ENCODE measurements around the gene KLHL26. TPM values are rescaled to one million over a fixed set of nuclear protein-coding genes. Genes with fewer than 3 reads are reported as not detected.

Gene KLHL26
- total and polyA plus RNA-seq, 2 of the 13 experiments (the other 11 are each of a cell fraction or from before 2014, with no cell fraction given), result 1.5 to 1.7 TPM

DNA sequence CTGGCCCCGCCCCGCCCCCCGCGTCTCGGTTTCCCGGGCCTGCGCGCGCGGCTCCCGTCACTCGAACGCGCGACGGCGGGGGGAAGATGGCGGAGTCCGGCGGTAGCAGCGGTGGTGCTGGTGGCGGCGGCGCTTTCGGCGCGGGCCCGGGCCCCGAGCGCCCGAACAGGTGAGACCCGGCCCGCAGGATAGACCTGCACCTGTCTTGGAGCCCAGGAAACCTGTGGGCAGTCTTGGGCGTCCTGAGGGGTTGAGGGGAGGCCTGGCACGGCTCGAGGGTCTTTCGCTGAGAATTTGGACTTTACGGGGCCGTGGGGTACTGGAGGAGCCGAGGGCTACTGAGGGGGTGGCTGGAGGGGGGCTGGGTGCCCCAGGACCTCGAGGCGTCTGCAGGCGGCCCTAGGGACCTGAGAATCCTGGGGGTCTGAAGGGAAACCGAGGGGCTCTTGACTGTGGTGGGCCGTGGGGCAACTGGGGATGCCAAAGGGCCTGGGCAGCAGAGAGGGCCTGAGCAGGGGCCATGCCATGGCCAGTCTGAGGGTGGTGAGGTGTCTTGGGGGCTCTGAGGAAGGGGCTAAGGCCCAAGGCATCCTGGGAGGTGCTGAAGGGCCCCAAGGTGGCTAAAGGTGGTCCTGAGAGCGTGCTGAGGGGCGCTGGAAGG is at the start of gene KLHL26 (continued):
- TF ChIP-seq, protein P1, sequence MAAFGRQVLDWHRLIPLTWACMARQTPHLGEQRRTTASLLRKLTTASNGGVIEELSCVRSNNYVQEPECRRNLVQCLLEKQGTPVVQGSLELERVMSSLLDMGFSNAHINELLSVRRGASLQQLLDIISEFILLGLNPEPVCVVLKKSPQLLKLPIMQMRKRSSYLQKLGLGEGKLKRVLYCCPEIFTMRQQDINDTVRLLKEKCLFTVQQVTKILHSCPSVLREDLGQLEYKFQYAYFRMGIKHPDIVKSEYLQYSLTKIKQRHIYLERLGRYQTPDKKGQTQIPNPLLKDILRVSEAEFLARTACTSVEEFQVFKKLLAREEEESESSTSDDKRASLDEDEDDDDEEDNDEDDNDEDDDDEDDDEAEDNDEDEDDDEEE (CRISPR knock-in tag; IDR thresholded peaks at IDR 0.05), result no peak
- TF ChIP-seq, protein P2, sequence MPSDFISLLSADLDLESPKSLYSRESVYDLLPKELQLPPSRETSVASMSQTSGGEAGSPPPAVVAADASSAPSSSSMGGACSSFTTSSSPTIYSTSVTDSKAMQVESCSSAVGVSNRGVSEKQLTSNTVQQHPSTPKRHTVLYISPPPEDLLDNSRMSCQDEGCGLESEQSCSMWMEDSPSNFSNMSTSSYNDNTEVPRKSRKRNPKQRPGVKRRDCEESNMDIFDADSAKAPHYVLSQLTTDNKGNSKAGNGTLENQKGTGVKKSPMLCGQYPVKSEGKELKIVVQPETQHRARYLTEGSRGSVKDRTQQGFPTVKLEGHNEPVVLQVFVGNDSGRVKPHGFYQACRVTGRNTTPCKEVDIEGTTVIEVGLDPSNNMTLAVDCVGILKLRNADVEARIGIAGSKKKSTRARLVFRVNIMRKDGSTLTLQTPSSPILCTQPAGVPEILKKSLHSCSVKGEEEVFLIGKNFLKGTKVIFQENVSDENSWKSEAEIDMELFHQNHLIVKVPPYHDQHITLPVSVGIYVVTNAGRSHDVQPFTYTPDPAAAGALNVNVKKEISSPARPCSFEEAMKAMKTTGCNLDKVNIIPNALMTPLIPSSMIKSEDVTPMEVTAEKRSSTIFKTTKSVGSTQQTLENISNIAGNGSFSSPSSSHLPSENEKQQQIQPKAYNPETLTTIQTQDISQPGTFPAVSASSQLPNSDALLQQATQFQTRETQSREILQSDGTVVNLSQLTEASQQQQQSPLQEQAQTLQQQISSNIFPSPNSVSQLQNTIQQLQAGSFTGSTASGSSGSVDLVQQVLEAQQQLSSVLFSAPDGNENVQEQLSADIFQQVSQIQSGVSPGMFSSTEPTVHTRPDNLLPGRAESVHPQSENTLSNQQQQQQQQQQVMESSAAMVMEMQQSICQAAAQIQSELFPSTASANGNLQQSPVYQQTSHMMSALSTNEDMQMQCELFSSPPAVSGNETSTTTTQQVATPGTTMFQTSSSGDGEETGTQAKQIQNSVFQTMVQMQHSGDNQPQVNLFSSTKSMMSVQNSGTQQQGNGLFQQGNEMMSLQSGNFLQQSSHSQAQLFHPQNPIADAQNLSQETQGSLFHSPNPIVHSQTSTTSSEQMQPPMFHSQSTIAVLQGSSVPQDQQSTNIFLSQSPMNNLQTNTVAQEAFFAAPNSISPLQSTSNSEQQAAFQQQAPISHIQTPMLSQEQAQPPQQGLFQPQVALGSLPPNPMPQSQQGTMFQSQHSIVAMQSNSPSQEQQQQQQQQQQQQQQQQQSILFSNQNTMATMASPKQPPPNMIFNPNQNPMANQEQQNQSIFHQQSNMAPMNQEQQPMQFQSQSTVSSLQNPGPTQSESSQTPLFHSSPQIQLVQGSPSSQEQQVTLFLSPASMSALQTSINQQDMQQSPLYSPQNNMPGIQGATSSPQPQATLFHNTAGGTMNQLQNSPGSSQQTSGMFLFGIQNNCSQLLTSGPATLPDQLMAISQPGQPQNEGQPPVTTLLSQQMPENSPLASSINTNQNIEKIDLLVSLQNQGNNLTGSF (CRISPR knock-in tag; IDR thresholded peaks at IDR 0.05), result no peak
- TF ChIP-seq ELF1 (CRISPR knock-in tag; IDR thresholded peaks at IDR 0.05), result no peak
- no peak for TF ChIP-seq ATF7-NPFF (CRISPR knock-in tag; IDR thresholded peaks at IDR 0.05; ENCODE audit: low read depth)
- no peak for TF ChIP-seq ZNF724P (CRISPR knock-in tag; IDR thresholded peaks at IDR 0.05; ENCODE audit: borderline replicate concordance)
- TF ChIP-seq ZSCAN12 (CRISPR knock-in tag; IDR thresholded peaks at IDR 0.05), result no peak
- TF ChIP-seq ZNF619 (CRISPR knock-in tag; IDR thresholded peaks at IDR 0.05), result no peak
- no peak; the same call in 1 of the 2 replicates for TF ChIP-seq ZIK1 (CRISPR knock-in tag; IDR thresholded peaks at IDR 0.05; ENCODE audit: borderline replicate concordance, low read depth)
- TF ChIP-seq, protein P3, sequence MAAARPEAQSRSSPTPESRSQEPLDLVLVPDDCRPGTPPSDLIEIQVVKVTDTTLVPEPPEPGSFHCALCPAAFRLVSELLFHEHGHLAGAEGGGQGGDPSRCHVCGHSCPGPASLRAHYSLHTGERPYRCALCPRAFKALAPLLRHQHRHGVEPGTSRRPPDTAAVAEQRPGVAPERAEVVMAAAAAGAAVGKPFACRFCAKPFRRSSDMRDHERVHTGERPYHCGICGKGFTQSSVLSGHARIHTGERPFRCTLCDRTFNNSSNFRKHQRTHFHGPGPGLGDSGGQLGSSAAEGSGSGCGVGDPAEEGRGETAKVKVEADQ (CRISPR knock-in tag; IDR thresholded peaks at IDR 0.05; ENCODE audit: borderline replicate concordance), result no peak; the same call in 1 of the 2 replicates
- TF ChIP-seq PTBP1 (IDR thresholded peaks at IDR 0.05; ENCODE audit: low read depth, low read length, poor library complexity, severe bottlenecking), result no peak
- 0 out of 2 replicates have a peak, but pooled peaks have one; percentile 38 for TF ChIP-seq ZC3H13 (CRISPR knock-in tag; IDR thresholded peaks at IDR 0.05)
- TF ChIP-seq, protein P4, sequence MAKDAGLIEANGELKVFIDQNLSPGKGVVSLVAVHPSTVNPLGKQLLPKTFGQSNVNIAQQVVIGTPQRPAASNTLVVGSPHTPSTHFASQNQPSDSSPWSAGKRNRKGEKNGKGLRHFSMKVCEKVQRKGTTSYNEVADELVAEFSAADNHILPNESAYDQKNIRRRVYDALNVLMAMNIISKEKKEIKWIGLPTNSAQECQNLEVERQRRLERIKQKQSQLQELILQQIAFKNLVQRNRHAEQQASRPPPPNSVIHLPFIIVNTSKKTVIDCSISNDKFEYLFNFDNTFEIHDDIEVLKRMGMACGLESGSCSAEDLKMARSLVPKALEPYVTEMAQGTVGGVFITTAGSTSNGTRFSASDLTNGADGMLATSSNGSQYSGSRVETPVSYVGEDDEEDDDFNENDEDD (CRISPR knock-in tag; IDR thresholded peaks at IDR 0.05; ENCODE audit: borderline replicate concordance), result peak; percentile 49; the same call in 1 of the 2 replicates
- no peak for TF ChIP-seq HOXD1 (CRISPR knock-in tag; IDR thresholded peaks at IDR 0.05)
- TF ChIP-seq PHB2 (IDR thresholded peaks at IDR 0.05; ENCODE audit: partially characterized antibody), result no peak
- no peak for TF ChIP-seq ZNF891 (CRISPR knock-in tag; IDR thresholded peaks at IDR 0.05)
- no peak for TF ChIP-seq NR3C1 (CRISPR knock-in tag; IDR thresholded peaks at IDR 0.05)
- TF ChIP-seq, protein P5, sequence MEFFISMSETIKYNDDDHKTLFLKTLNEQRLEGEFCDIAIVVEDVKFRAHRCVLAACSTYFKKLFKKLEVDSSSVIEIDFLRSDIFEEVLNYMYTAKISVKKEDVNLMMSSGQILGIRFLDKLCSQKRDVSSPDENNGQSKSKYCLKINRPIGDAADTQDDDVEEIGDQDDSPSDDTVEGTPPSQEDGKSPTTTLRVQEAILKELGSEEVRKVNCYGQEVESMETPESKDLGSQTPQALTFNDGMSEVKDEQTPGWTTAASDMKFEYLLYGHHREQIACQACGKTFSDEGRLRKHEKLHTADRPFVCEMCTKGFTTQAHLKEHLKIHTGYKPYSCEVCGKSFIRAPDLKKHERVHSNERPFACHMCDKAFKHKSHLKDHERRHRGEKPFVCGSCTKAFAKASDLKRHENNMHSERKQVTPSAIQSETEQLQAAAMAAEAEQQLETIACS (CRISPR knock-in tag; IDR thresholded peaks at IDR 0.05), result no peak
- no peak for TF ChIP-seq ZNF121 (CRISPR knock-in tag; IDR thresholded peaks at IDR 0.05)
- no peak for TF ChIP-seq NFE2 (CRISPR knock-in tag; IDR thresholded peaks at IDR 0.05)
